Measurements from ENCODE around the gene HLA-DPA1.

HLA-DPA1 gene

GRCh38 chr6:33028220-33028849 lies 45.1 kb downstream of the HLA-DPA1 start:
- Mint-ChIP-seq H3K27me3 (ENCODE audit: low read depth, poor library complexity) (peaks cover 55% of the 10 kb centered on the region), H3K4me3 (no peak overlapping the region), H3K36me3 (ENCODE audit: low read depth) (no peaks in the 10 kb centered on the region), H3K4me1 (no peaks in the 10 kb centered on the region), H3K27ac (no peak overlapping the region), H3K9me3 (no peaks in the 10 kb centered on the region)
- TF ChIP-seq, protein P1, sequence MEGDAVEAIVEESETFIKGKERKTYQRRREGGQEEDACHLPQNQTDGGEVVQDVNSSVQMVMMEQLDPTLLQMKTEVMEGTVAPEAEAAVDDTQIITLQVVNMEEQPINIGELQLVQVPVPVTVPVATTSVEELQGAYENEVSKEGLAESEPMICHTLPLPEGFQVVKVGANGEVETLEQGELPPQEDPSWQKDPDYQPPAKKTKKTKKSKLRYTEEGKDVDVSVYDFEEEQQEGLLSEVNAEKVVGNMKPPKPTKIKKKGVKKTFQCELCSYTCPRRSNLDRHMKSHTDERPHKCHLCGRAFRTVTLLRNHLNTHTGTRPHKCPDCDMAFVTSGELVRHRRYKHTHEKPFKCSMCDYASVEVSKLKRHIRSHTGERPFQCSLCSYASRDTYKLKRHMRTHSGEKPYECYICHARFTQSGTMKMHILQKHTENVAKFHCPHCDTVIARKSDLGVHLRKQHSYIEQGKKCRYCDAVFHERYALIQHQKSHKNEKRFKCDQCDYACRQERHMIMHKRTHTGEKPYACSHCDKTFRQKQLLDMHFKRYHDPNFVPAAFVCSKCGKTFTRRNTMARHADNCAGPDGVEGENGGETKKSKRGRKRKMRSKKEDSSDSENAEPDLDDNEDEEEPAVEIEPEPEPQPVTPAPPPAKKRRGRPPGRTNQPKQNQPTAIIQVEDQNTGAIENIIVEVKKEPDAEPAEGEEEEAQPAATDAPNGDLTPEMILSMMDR (IDR thresholded peaks at IDR 0.05) = no peak
- no peak for DNase-seq

DNA sequence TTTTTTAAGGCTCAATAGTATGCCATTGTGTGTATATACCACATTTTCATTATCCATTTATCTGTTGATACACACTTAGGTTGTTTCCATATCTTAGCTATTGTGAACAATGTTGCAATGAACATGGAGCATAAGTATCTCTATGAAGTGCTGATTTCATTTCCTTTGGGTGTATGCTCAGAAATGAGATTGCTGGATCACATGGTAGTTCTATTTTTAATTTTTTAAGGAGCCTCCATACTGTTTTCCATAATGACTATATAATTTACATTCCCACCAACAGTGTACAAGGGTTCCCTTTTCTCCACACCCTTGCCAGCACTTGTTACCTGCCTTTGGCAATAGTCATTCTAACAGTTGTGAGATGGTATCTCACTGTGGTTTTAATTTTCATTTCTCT lies 48.9 kb downstream of the HLA-DPA1 start:
- H3K4me3 Mint-ChIP-seq = no peak overlapping the region
- TF ChIP-seq, protein P1 (IDR thresholded peaks at IDR 0.05) = no peak
- DNase-seq = no peak
- no peaks in the 10 kb centered on the region for H3K9me3 Mint-ChIP-seq
- H3K27me3 Mint-ChIP-seq (ENCODE audit: low read depth, poor library complexity) = peaks cover 42% of the 10 kb centered on the region
- H3K4me1 Mint-ChIP-seq = no peaks in the 10 kb centered on the region
- H3K36me3 Mint-ChIP-seq (ENCODE audit: low read depth) = no peaks in the 10 kb centered on the region
- H3K27ac Mint-ChIP-seq = no peak overlapping the region

DNA sequence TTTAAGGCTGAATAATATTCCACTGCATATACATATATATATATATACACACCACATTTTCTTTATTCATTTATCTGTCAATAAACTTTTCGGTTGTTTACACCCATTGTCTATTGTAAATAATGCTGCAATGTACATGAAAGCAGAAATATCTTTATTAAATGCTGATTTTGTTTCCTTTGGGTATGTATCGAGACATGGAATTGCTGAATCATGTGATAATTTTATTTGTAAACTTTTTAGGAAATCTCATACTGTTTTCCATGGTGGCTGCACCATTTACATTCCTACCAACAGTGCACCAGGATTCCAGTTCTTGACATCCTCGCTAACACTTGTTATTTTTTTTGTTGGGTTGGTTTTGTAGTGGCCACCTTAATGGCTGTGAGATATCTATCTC lies 49.9 kb downstream of the HLA-DPA1 start:
- TF ChIP-seq, protein P1 (IDR thresholded peaks at IDR 0.05) = no peak
- Mint-ChIP-seq H3K9me3 (no peaks in the 10 kb centered on the region), H3K36me3 (ENCODE audit: low read depth) (no peaks in the 10 kb centered on the region), H3K4me1 (no peaks in the 10 kb centered on the region), H3K4me3 (no peak overlapping the region), H3K27ac (no peak overlapping the region), H3K27me3 (ENCODE audit: low read depth, poor library complexity) (peaks cover 47% of the 10 kb centered on the region)
- DNase-seq = no peak

GRCh38 chr6:33021917-33022316 lies 51.5 kb downstream of the HLA-DPA1 start:
- TF ChIP-seq, protein P1 (IDR thresholded peaks at IDR 0.05) = no peak

DNA sequence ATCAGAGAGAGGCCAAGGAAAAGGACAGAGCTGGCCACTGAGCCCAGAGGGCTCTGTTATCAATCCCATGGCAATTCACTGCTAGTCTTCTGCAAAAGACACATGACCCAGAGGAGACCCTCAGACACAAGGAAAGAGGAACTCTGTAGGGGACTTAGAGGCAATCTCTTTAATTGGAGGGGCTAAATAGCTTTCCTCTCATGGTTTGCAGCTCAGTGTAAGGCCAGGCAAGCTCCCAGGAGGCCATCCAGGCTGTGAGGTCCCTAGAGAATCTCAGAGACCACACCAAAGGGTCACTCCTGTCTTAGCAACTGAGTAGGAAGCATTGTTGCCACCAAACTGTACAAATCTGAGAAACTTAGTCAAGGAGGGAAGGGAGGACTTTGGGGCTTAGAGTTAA lies 54.1 kb downstream of the HLA-DPA1 start:
- Mint-ChIP-seq H3K27ac (no peak overlapping the region), H3K36me3 (ENCODE audit: low read depth) (no peaks in the 10 kb centered on the region), H3K9me3 (no peaks in the 10 kb centered on the region), H3K4me1 (peaks cover 25% of the 10 kb centered on the region), H3K4me3 (no peak overlapping the region), H3K27me3 (ENCODE audit: low read depth, poor library complexity) (peaks cover 48% of the 10 kb centered on the region)
- DNase-seq = no peak
- TF ChIP-seq, protein P1 (IDR thresholded peaks at IDR 0.05) = no peak

More at GRCh38 chr6:33021917-33022316, 51.5 kb downstream of the HLA-DPA1 start:
- H3K27ac Mint-ChIP-seq = no peak overlapping the region
- H3K4me3 Mint-ChIP-seq = no peak overlapping the region
- peaks cover 8% of the 10 kb centered on the region for H3K4me1 Mint-ChIP-seq
- no peak for DNase-seq
- H3K36me3 Mint-ChIP-seq (ENCODE audit: low read depth) = no peaks in the 10 kb centered on the region
- no peaks in the 10 kb centered on the region for H3K9me3 Mint-ChIP-seq
- peaks cover 56% of the 10 kb centered on the region for H3K27me3 Mint-ChIP-seq (ENCODE audit: low read depth, poor library complexity)

GRCh38 chr6:33018904-33019303 lies 54.5 kb downstream of the HLA-DPA1 start:
- H3K36me3 Mint-ChIP-seq (ENCODE audit: low read depth) = no peaks in the 10 kb centered on the region
- no peak overlapping the region for H3K27ac Mint-ChIP-seq
- TF ChIP-seq, protein P1 (IDR thresholded peaks at IDR 0.05) = no peak
- peaks cover 25% of the 10 kb centered on the region for H3K4me1 Mint-ChIP-seq
- H3K9me3 Mint-ChIP-seq = no peaks in the 10 kb centered on the region
- peaks cover 48% of the 10 kb centered on the region for H3K27me3 Mint-ChIP-seq (ENCODE audit: low read depth, poor library complexity)
- DNase-seq = no peak
- H3K4me3 Mint-ChIP-seq = no peak overlapping the region

Data from nephron progenitor cell (in vitro differentiated cells).